Epithelial cell of esophagus (primary cell): ENCODE measurements around the gene RAPH1.

Experiments
- DNase-seq: peaks from one replicate; pipeline ENCODE4 v3.0.0; 2010; ENCODE audit warnings: low read depth
- H3K4me3 ChIP-seq: 2 replicates; pipeline ENCODE4 v1.5.1; 2011; ENCODE audit warnings: mild to moderate bottlenecking, low read length, control low read depth
- CTCF ChIP-seq: IDR thresholded peaks from 2 replicates; pipeline ENCODE4 v1.5.1; 2011; ENCODE audit warnings: low read depth, mild to moderate bottlenecking, low read length, control low read depth, inconsistent platforms; ENCODE audit not compliant: insufficient read depth; ENCODE audit errors: missing control alignments

RAPH1 gene

DNA sequence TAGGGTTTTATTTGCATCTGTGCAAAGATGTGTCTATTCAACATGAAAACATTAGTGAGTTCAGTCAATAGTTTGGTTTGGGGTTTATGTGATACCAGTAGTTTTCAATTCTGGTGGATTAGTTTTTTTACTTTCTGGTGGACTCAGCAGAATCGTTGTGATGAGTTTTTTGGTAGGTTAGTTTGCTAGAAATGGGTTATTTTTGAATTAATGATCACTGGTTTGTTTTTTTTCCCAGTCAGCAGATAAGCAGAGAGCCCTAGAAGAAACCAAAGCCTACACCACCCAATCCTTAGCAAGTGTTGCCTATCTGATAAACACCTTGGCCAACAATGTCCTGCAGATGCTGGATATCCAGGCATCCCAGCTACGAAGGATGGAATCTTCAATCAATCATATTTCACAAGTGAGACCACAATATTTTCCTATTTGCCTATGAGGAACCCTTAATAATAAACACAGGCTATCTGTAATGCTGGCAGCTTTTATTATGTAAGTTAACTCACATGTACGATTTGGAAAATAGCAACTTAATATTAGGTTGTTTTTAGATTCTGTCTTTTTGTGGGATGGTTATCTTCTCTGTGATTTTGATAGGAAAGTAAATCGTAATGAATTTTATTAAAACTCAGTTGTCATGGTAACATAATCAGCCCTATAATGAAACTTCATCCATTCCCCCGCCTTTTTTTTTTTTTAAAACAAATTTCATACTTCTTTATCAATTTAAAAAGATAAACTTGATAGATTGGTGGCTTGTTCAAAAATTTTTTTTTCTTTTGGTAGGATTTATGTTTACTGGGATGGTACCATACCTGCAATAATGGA is 168.2 kb downstream of the RAPH1 start:
- no peak overlapping the region for H3K4me3 ChIP-seq
- no peak for DNase-seq
- TF ChIP-seq CTCF, result no peak

- no peak for TF ChIP-seq CTCF
- H3K4me3 ChIP-seq, result no peak overlapping the region
- DNase-seq, result no peak
These were observed 173.2 kb downstream of the RAPH1 start for GRCh38 chr2:203361922-203362321.

DNA sequence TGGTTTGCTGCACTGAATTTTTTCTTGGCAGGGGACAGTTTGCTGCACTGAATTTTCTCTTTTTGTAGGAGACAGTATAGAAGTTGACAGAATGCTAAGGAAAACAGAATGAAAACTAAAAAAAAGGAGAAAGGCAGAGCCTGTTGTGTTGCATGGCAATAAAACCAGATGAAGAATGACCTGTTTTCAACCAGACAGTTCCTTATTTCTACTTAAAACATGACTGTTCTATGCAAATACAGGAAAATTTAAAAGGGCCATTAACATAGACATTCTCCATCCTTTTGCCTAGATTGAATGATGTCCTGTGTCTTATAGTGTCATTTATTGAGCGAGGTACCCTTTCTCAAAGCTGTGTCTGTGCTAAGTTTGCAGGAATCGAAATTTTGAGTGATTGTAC is 173.6 kb downstream of the RAPH1 start:
- no peak for DNase-seq

GRCh38 chr2:203360833-203361430 is 174.2 kb downstream of the RAPH1 start:
- no peak for TF ChIP-seq CTCF
- no peak for DNase-seq

More for the DNA sequence above, 173.6 kb downstream of the RAPH1 start:
- H3K4me3 ChIP-seq, result no peak overlapping the region
- TF ChIP-seq CTCF, result no peak

DNA sequence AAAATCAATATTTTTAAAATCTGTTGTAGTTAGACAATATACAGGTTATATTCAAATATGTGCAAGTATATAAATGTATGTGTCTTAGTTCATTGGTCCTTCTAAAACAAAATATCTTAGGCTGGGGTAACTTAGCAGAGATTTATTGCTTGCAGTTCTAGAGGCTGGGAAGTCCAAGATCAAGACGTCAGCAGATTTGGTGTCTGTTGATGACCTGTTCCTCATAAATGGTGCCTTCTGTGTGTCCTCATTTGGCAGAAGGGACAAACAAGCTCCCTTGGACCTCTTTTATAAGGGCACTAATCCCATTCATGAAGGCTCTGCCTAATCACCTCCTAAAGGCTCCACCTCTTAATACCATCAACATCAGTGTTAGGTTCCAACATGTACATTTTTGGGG is 175.7 kb downstream of the RAPH1 start:
- DNase-seq, result no peak
- no peak for TF ChIP-seq CTCF
- H3K4me3 ChIP-seq, result no peak overlapping the region

More at GRCh38 chr2:203360833-203361430, 174.2 kb downstream of the RAPH1 start:
- H3K4me3 ChIP-seq, result no peak overlapping the region

- no peak for TF ChIP-seq CTCF
- DNase-seq, result no peak
- no peak overlapping the region for H3K4me3 ChIP-seq
These were observed 180.1 kb downstream of the RAPH1 start for GRCh38 chr2:203354966-203355365.
